ENCODE measurements around the gene MEGF8.
"Not testable (repeated sequence)": the region's sequence is repeated elsewhere in the genome, so short reads cannot be mapped to it uniquely, and the experiment has no call there.

MEGF8 gene

DNA sequence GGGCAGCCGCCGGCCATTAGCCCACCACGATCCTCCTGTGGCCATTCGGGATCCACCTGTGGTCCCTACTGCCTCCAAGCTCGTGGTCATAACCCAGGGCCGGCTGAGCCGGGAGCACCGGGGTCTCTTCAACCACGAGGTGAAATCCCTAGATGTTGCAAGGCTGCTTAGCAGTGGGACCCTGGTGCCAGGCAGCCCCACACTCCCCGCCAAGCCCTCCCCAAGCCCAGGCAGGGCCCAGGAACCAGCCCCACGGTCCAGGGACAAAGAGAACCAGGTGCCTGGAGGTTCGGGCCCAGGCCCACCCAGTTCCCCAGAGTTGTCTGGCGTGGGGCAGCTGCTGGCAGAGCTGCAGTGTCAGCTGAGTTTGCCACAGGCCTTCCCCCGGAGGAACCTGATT is 15.7 kb upstream of the MEGF8 start:
- no peak for DNase-seq (ENCODE audit: low spot score)

DNA sequence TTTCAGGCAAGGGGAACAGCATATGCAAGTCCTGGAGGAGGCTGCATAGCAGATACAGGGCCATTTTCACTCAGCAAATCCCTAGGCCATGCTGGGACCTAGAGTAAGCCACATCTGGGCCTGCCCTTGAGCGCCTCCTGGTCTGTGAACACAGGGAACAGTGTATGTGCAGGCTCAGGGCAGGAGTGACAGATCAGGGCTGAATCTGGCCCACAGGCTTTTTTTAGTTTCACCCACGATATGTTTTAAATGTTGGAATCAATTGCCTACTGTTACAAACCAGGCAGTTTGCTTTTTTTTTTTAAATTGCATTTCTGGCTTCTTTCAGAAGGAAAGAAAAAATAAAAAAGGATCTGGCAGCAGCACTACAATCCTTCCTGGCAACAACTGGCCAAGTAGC is 13.8 kb upstream of the MEGF8 start:
- DNase-seq (ENCODE audit: low spot score): peak; percentile 60

- DNase-seq (ENCODE audit: low spot score): no peak
Observed at GRCh38 chr19:42312370-42312769, 13.1 kb upstream of the MEGF8 start.

DNA sequence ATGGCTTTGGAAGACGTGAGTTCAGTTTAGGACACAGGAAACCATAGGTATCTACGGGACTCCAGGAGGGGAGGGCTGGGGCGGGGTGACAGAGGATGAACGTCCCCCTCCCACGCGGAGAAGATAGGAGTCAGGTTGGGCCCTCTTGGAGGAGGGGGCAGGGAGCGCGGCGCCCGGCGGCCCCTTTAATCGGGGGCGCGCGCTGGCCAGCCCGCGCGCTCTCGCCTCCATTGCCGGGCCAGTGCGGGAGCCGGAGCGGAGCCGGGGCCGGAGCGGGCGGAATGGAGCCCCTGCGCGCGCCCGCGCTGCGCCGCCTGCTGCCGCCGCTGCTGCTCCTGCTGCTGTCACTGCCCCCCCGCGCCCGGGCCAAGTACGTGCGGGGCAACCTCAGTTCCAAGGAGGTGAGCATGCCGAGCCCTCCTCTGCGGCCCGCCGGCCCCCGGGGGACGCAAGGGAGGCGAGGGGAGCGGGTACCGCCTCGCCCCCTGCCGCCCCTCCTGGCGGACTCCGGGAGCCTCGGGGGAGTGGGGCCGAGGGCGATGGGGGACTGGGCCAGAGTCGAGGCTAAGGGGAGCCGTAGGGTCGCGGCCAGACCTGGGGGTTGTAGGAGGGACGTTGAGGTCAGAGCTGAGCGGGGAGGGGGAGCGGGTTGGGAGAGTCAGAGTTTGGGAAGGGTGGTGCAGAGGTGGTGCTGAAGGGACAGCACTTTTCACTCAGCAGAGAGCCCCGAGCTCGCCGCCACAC is 12.2 kb upstream of the MEGF8 start, which contains the start of gene TMEM145:
TMEM145 (plus strand) TSS at position 214 of the 744 bp plus-strand sequence; CDS start at position 282, 68 bp downstream.
- peak; percentile 94 for DNase-seq (ENCODE audit: low spot score)

GRCh38 chr19:42313840-42314755 is 11.3 kb upstream of the MEGF8 start:
- DNase-seq (ENCODE audit: low spot score): no peak

DNA sequence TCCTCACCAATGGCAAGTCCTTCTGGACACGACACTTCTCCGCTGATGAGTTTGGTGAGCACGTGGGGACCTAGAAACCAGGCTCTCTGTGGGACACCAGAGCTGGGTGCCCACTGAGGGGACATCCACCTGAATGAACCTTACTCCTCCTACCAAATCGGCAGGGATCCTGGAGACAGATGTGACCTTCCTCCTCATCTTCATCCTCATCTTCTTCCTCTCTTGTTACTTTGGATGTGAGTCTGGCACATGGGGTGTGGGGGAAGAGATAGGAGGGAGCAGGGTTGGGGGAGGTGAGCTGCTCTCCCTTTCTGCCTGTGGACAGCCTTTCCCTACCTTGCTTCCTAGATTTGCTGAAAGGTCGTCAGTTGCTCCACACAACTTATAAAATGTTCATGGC is 10.4 kb upstream of the MEGF8 start:
- DNase-seq (ENCODE audit: low spot score): no peak

DNA sequence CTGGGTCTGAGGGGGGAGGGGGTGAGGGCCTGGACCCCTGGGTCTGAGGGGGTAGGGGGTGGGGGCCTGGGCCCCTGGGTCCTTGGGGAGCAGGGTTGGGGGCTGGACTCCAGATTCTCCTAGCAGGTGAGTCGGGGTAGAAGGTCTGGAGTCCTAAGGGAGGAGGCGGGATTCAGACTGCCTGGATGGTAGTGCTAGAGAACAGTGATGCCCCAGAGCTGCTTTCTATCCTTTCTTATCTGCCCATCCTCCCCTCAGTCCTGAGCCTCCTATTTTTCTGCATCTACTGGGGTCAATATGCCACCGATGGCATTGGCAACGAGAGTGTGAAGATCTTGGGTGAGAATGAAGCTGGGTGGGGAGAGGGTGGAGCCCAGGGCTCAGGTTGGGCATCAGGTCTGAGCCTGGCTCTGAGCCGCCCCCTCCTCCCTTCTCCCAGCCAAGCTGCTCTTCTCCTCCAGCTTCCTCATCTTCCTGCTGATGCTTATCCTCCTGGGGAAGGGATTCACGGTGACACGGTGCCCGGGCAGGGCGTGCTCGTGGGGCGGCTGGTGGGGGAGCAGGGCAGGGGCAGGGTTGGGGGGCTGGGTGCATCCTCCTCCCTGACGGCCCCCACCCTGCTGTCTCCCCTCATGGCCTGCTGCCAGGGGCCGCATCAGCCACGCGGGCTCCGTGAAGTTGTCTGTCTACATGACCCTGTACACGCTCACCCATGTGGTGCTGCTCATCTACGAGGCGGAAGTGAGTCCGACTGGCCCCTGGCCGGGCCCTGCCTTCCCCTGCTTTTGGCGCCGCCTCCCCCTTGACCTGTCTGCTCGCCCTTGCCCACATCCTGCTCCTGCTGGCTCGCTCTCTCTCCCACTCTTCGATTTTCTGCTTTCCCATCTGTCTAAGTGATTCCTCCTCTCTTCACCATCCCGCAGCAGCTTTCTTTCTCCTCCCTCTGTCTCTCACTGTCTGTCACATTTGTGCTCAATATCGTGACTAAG is 8.9 kb upstream of the MEGF8 start:
- DNase-seq (ENCODE audit: low spot score): no peak

DNA sequence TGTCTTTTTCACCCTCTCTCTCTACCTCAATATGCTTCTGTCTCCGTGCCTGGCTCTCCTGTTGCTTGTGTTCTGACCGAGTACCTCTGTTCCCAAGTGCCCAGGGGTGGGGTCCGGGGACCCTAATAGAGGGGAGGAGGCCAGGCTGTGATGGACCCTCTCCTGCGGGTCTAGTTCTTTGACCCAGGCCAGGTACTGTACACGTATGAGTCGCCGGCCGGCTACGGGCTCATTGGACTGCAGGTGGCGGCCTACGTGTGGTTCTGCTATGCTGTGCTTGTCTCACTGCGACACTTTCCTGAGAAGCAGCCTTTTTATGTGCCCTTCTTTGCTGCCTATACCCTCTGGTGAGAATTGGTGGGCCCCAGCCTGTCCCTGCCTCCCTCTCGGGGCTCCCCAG is 7.9 kb upstream of the MEGF8 start:
- DNase-seq (ENCODE audit: low spot score): no peak

DNA sequence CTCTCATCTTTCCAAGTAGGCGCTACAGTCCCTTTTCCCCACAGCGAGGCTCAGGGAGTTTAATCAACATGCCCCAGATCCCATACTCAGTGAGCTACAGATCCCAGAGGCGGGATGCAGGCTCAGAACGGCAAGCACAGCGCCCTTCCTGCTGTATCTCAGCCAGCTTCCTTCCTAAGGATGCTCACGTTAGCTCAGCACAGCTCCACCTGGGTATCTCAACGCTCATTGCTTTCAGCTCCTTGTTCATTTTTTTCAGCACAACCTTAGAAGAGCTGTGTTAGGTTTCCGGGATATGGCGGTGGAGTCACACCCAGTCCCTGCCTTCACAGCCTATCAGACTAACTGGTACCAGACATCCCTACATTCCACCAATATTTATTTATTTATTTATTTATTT is 3.1 kb upstream of the MEGF8 start:
- DNase-seq (ENCODE audit: low spot score): no peak

DNA sequence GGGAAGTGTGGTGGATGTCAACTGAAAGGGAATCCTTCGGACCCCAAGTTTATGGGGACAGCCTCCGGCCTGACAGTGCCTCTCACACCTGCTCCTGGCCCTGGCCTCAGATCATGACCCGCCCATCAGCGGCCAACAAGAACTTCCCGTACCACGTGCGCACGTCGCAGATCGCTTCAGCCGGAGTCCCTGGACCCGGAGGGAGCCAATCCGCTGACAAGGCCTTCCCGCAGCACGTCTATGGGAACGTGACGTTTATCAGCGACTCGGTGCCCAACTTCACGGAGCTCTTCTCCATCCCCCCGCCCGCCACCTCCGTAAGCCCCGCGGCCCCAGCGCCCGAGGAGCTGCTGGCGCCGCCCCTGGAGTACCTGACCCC is 2.0 kb upstream of the MEGF8 start:
- no peak for DNase-seq (ENCODE audit: low spot score)

- peak; percentile 73 for DNase-seq (ENCODE audit: low spot score)
Observed at GRCh38 chr19:42323852-42324654, 1.4 kb upstream of the MEGF8 start.

DNA sequence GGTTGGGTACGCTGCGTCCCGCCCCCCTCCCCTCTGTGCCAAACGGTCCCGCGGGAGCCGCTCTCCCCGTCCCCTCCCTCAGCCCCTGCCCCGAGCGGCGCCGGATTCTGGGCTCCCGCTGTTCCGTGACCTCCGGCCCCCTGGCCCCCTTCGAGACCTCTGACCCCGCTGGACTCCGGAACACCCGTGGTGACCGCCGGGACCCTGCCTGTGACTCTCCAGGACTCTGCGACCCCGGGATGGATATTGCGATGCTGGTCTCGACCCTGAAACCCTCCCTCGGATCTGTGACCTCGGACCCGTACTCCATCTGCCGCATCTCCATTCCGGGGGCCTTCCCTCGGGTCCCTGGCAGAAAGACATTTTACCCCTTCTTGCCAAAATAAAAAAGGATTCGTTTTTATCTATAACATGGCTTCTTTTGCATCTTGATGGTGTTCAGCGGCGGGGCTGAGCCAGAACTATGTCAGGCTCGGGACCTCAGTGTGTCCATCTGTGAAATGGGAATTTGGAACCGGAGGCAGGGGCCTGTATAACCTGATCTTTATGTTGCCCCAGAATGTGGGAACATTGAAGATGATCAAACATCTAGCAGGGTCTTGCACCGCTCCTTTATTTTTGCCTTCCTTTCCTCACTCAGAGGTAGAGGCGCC is 654 bp upstream of the MEGF8 start:
- no peak for DNase-seq (ENCODE audit: low spot score)

DNA sequence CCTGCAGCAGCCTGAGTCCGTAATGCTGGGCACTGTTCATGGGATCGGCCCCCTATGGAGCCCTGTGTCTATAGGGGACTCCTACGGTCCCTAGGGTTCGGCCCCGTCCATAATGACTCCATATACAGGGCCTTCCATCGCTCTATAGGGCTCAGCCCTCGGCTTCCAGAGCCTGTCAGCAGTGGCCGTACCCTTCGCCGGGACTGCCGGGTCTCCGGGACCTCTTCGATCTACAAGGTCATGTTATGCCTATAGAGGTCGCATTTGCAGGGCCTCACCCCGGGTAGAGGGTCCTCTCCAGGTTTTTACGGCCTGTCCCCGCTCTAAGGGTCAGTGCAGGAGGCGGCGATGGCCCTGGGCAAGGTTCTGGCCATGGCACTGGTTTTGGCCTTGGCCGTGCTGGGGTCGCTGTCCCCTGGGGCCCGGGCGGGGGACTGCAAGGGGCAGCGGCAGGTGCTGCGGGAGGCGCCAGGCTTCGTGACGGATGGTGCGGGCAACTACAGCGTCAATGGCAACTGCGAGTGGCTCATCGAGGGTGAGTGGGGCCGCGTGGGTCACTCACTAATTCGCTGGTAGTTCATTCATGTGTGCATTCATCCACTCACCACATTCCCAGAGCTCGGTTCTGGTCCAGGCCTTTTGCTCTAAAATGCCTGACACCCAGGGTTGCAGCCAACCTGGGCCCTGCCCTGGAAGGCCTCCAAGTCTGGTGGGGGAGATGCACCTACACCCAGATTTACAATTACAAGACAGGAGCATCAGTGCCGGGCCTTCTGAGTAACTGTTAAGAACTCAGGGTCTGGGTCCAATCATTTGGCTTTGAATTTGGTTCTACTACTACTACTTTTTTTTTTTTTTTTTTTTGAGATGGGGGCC is 699 bp downstream of the MEGF8 start:
- peak; percentile 54 for DNase-seq (ENCODE audit: low spot score)

DNA sequence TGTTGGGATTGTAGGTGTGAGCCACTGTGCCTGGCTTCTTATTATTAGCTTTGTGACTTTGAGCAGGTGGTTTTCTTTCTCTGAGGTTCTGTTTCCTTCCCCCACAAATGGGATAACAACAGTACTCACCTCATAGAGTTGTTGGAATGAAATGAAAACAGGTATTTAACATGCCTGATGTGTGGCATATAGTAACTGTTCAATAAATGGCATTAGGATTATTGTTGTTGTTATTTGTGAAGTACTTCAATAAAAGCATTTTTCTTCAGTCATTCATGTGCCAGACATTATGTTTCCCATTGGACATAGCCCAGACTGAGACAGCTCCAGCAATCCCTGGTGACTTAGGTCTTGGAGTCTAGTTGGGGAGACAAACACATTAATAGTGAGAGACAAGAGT is 1.5 kb downstream of the MEGF8 start:
- DNase-seq (ENCODE audit: low spot score): no peak

- no peak for DNase-seq (ENCODE audit: low spot score)
Observed at GRCh38 chr19:42327381-42327780, 1.9 kb downstream of the MEGF8 start.

DNA sequence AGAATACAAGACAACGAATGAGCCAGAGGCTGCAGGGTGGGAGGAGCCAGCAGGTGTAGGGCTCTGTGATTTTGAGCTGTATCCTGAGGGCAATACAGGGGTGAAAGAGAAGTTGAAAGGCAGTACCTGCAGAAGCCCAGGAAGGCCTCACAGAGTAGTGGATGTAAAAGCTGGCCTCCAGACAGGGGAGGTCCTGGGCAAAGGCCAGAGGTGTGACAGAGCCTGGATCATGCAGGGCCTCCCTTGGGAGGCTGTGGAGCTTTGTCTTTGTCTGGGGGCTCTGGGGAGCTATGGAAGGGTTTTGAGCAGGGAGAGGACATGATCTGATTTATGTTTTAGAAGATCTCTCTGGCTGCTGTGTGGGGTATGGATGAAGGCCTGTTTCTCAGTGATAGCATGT is 2.7 kb downstream of the MEGF8 start:
- no peak for DNase-seq (ENCODE audit: low spot score)

DNA sequence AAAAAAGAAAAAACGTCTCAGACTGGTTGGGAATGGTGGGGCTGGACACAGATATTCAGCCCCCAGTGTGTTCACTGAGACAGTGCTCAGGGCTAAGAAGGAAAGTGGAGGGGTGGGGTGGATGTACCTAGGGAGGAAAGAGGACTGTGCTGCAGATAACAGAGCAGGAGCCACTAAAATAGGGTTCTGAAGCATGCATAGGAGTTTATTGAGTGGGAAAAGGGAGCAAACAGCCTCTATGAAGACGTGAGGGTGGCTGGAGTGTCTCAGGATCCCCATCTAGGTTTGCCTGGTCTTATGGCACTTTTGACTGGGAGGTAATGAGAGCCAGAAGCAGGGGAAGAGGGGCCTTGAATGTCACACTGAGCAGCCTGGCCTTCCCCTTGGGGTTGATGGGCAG is 3.4 kb downstream of the MEGF8 start:
- DNase-seq (ENCODE audit: low spot score): no peak

DNA sequence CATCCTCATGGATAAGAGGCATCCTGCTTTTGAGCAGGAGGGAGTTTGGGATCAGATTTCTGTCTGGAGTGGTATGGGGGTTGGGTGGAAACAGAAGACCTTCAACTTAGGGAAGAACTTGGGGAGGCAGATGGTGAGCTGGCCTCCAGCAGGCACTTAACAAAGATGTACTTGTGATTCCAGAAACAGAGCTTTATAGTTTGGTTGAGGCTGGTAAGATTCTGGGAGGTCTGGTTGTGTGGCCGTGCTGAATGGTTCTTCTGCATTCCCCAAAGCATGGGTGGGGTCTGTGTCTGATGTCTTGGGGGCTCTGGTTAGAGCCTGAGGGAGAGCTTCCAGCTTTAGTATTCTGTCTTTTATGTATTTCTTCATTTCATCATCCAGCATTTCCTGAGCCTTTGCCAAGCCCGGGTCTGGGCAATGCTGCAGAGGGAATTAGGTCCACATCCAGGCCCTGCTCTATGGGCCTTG is 4.8 kb downstream of the MEGF8 start:
- DNase-seq (ENCODE audit: low spot score): no peak

DNA sequence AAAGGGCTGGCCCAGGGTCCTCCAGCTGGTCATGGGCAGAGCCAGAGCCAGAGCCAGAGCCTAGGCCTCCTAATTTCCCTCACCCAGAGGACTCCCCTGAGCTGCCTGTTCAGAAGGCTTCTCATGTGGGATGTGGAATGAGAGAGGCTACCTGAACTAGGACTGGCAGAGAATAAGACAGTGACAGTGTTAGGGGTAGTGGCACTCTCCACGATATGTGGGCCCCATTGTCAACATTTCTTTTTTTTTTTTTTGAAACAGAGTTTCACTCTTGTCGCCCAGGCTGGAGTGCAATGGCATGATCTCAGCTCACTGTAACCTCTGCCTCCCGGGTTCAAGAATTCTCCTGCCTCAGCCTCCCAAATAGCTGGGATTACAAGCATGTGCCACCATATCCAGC is 5.9 kb downstream of the MEGF8 start:
- not testable (repeated sequence) for DNase-seq (ENCODE audit: low spot score)

GRCh38 chr19:42332059-42332458 is 6.6 kb downstream of the MEGF8 start:
- no peak for DNase-seq (ENCODE audit: low spot score)

All from HuH-7.5 (cell line).